H9 (cell line): Measurements from ENCODE around the gene YWHAB. TPM values are rescaled to one million over a fixed set of nuclear protein-coding genes. Genes with fewer than 3 reads are reported as not detected.

Source experiments
- DNase-seq: peaks from one replicate; pipeline ENCODE4 v3.0.0-alpha.2; 2017
- H2AFZ ChIP-seq: one replicate; pipeline ENCODE4 v1.6.1; 2013; ENCODE audit warnings: mild to moderate bottlenecking, low read length, control low read depth, moderate library complexity
- H2AK5ac ChIP-seq: 2 replicates; pipeline ENCODE4 v1.6.1; 2013; ENCODE audit warnings: low read length, control low read depth, mixed read lengths; ENCODE audit not compliant: insufficient read length
- H2BK120ac ChIP-seq: one replicate; pipeline ENCODE4 v1.6.1; 2013; ENCODE audit warnings: low read depth, mild to moderate bottlenecking, low read length, control low read depth, inconsistent platforms; ENCODE audit not compliant: poor library complexity, severe bottlenecking
- H2BK12ac ChIP-seq: 2 replicates; pipeline ENCODE4 v1.6.1; 2013; ENCODE audit warnings: low read length, control low read depth, mixed read lengths, low read depth; ENCODE audit not compliant: insufficient read length
- H2BK15ac ChIP-seq: 2 replicates; pipeline ENCODE4 v1.6.1; 2013; ENCODE audit warnings: low read depth, low read length, control low read depth
- H2BK20ac ChIP-seq: one replicate; pipeline ENCODE4 v1.6.1; 2013; ENCODE audit warnings: low read depth, mild to moderate bottlenecking, low read length, control low read depth, inconsistent platforms; ENCODE audit not compliant: poor library complexity, severe bottlenecking
- H2BK5ac ChIP-seq: 2 replicates; pipeline ENCODE4 v1.6.1; 2013; ENCODE audit warnings: low read length, control low read depth, mixed read lengths; ENCODE audit not compliant: insufficient read length
- H3K14ac ChIP-seq: 2 replicates; pipeline ENCODE4 v1.6.1; 2013; ENCODE audit warnings: low read length, control low read depth; ENCODE audit not compliant: insufficient read depth
- H3K18ac ChIP-seq: 2 replicates; pipeline ENCODE4 v1.6.1; 2013; ENCODE audit warnings: low read depth, mild to moderate bottlenecking, mixed read lengths, low read length, control low read depth; ENCODE audit not compliant: insufficient read length
- H3K23ac ChIP-seq: 2 replicates; pipeline ENCODE4 v1.6.1; 2013; ENCODE audit warnings: low read length, control low read depth, mixed read lengths, low read depth; ENCODE audit not compliant: insufficient read length
- H3K23me2 ChIP-seq: 2 replicates; pipeline ENCODE4 v1.6.1; 2013; ENCODE audit warnings: low read depth, mild to moderate bottlenecking, mixed read lengths, low read length, control low read depth; ENCODE audit not compliant: insufficient read length, poor library complexity, severe bottlenecking
- H3K27ac ChIP-seq: 2 replicates; pipeline ENCODE4 v1.5.1; 2013; ENCODE audit warnings: low read length, control low read depth, mixed read lengths, low read depth; ENCODE audit not compliant: insufficient read length
- H3K27me3 ChIP-seq: 2 replicates; pipeline ENCODE4 v1.6.1; 2013; ENCODE audit warnings: low read length, control low read depth, inconsistent platforms; ENCODE audit not compliant: insufficient read depth
- H3K4ac ChIP-seq: 2 replicates; pipeline ENCODE4 v1.6.1; 2013; ENCODE audit warnings: low read depth, mild to moderate bottlenecking, control low read depth, inconsistent platforms, low read length, moderate library complexity
- H3K4me1 ChIP-seq: 2 replicates; pipeline ENCODE4 v1.6.1; 2013; ENCODE audit warnings: low read length, control low read depth, inconsistent platforms; ENCODE audit not compliant: insufficient read depth
- H3K4me2 ChIP-seq: 2 replicates; pipeline ENCODE4 v1.6.1; 2013; ENCODE audit warnings: low read length, control low read depth, mixed read lengths; ENCODE audit not compliant: insufficient read length, insufficient read depth
- H3K56ac ChIP-seq: 2 replicates; pipeline ENCODE4 v1.6.1; 2013; ENCODE audit warnings: low read depth, mild to moderate bottlenecking, mixed read lengths, low read length, control low read depth; ENCODE audit not compliant: insufficient read length
- H3K79me1 ChIP-seq: 2 replicates; pipeline ENCODE4 v1.6.1; 2013; ENCODE audit warnings: low read depth, mild to moderate bottlenecking, moderate library complexity, low read length, control low read depth, inconsistent platforms; ENCODE audit not compliant: insufficient read depth, poor library complexity, severe bottlenecking
- H3K79me2 ChIP-seq: 2 replicates; pipeline ENCODE4 v1.6.1; 2013; ENCODE audit warnings: low read length, control low read depth, inconsistent platforms; ENCODE audit not compliant: insufficient read depth
- H3K9ac ChIP-seq: 2 replicates; pipeline ENCODE4 v1.6.1; 2013; ENCODE audit warnings: low read length, control low read depth, mixed read lengths; ENCODE audit not compliant: insufficient read length; ENCODE audit errors: extremely low read depth
- H3K9me3 ChIP-seq: one replicate; pipeline ENCODE4 v1.6.1; 2013; ENCODE audit warnings: low read depth, low read length, inconsistent platforms; ENCODE audit not compliant: control insufficient read depth
- H3T11ph ChIP-seq: one replicate; pipeline ENCODE4 v1.6.1; 2013; ENCODE audit warnings: mild to moderate bottlenecking, low read length, control low read depth, inconsistent platforms
- H4K20me1 ChIP-seq: one replicate; pipeline ENCODE4 v1.6.1; 2013; ENCODE audit not compliant: control insufficient read depth, insufficient read length, insufficient read depth
- H4K5ac ChIP-seq: 2 replicates; pipeline ENCODE4 v1.6.1; 2013; ENCODE audit warnings: low read depth, mild to moderate bottlenecking, mixed read lengths, low read length, control low read depth; ENCODE audit not compliant: insufficient read length
- H4K8ac ChIP-seq: replicated peaks from 2 replicates; pipeline ENCODE4 v1.6.1; 2013; ENCODE audit warnings: low read length, control low read depth, mixed read lengths, low read depth; ENCODE audit not compliant: insufficient read length
- H4K91ac ChIP-seq: 2 replicates; pipeline ENCODE4 v1.6.1; 2013; ENCODE audit warnings: low read depth, mild to moderate bottlenecking, moderate library complexity, mixed read lengths, low read length, control low read depth; ENCODE audit not compliant: insufficient read length
- H3K27ac Mint-ChIP-seq, 3 experiments: 2 replicates in 2 of 3; 3 replicates in 1 of 3; pipeline ENCODE4 v1.8.0; 2020 to 2021; ENCODE audit warnings: mixed read lengths in 3 of 3, mild to moderate bottlenecking in 1 of 3, moderate library complexity in 1 of 3
- H3K27me3 Mint-ChIP-seq: 2 replicates; pipeline ENCODE4 v1.8.0; 2021; ENCODE audit warnings: low read depth, mild to moderate bottlenecking, moderate library complexity, mixed read lengths
- H3K36me3 Mint-ChIP-seq, 3 experiments: 2 replicates in 2 of 3; 3 replicates in 1 of 3; pipeline ENCODE4 v1.8.0; 2020 to 2021; ENCODE audit warnings: low read depth in 3 of 3, mixed read lengths in 3 of 3; ENCODE audit not compliant: insufficient read depth in 1 of 3
- H3K4me1 Mint-ChIP-seq, 2 experiments: 2 replicates each; pipeline ENCODE4 v1.8.0; 2020; ENCODE audit warnings: mixed read lengths in 2 of 2
- H3K4me3 Mint-ChIP-seq, 2 experiments: 2 replicates in 1 of 2; 3 replicates in 1 of 2; pipeline ENCODE4 v1.8.0; 2020 to 2021; ENCODE audit warnings: mild to moderate bottlenecking in 2 of 2, mixed read lengths in 2 of 2, moderate library complexity in 1 of 2
- H3K9me3 Mint-ChIP-seq, 2 experiments: 2 replicates in 1 of 2; 3 replicates in 1 of 2; pipeline ENCODE4 v1.8.0; 2020; ENCODE audit warnings: mild to moderate bottlenecking in 2 of 2, mixed read lengths in 2 of 2, moderate library complexity in 1 of 2
- CTCF ChIP-seq: fragments of 200-600 bp; sonication (generic); conservative IDR thresholded peaks from 3 replicates; pipeline ENCODE4 v1.8.0; 2021; ENCODE audit warnings: antibody characterized with exemption, mild to moderate bottlenecking
- WGBS: extraction: QIAGEN DNeasy Blood & Tissue Kit; methylation state at CpG from one replicate; pipeline ENCODE4 v1.1.7; 2013; ENCODE audit warnings: missing lambda C conversion rate, low lambda C conversion rate, mixed read lengths; ENCODE audit not compliant: insufficient read length; ENCODE audit errors: extremely low coverage; 5-methylcytosine and 5-hydroxymethylcytosine counted together
- total RNA-seq: library from RNA; stranded (reverse); gene quantifications from 2 replicates; pipeline ENCODE4 v1.2.1, GENCODE V29; 2021

YWHAB gene
- total RNA-seq, 1 experiment from 2014 or later = 203 TPM

- no peak for TF ChIP-seq CTCF
- H3K14ac ChIP-seq = no peak overlapping the region
- no peaks in the 10 kb centered on the region for H3K23me2 ChIP-seq
- no CpG with 5 or more reads among the region's 8 CpGs for WGBS
- H3K4ac ChIP-seq = no peak overlapping the region
- no peak overlapping the region for H2BK20ac ChIP-seq
- no peaks in the 10 kb centered on the region for H3K79me1 ChIP-seq
- H4K8ac ChIP-seq = no peak overlapping the region
- no peaks in the 10 kb centered on the region for H3K4me1 ChIP-seq
- no peak overlapping the region for H3K18ac ChIP-seq
- Mint-ChIP-seq H3K27me3 (peaks cover 12% of the 10 kb centered on the region), H3K9me3 (no peaks in the 10 kb centered on the region), H3K27ac (no peak overlapping the region), H3K4me1 (peaks cover 0 to 4% of the 10 kb centered on the region in 2 experiments; a peak in 2 of 4 replicates), H3K4me3 (no peak overlapping the region), H3K36me3 (no peaks in the 10 kb centered on the region)
- no peak overlapping the region for H3K27ac ChIP-seq
- no peak overlapping the region for H3T11ph ChIP-seq
- no peak overlapping the region for H3K56ac ChIP-seq
- no peak overlapping the region for H3K4me2 ChIP-seq
- H2BK5ac ChIP-seq = no peak overlapping the region
- no peak overlapping the region for H2BK15ac ChIP-seq
- H3K27me3 ChIP-seq = no peaks in the 10 kb centered on the region
- no peaks in the 10 kb centered on the region for H4K20me1 ChIP-seq
- H3K79me2 ChIP-seq = no peaks in the 10 kb centered on the region
- H3K23ac ChIP-seq = no peak overlapping the region
- H2AFZ ChIP-seq = no peak overlapping the region
- H2AK5ac ChIP-seq = no peak overlapping the region
- H2BK120ac ChIP-seq = no peak overlapping the region
- H4K91ac ChIP-seq = no peak overlapping the region
- H3K9ac ChIP-seq = no peak overlapping the region
- H3K9me3 ChIP-seq = no peaks in the 10 kb centered on the region
- DNase-seq = no peak
- no peak overlapping the region for H4K5ac ChIP-seq
- no peak overlapping the region for H2BK12ac ChIP-seq
These were observed 18.7 kb upstream of the YWHAB start for GRCh38 chr20:44866703-44867335.
